Mesenchymal stem cell (in vitro differentiated cells and primary cell): ENCODE data around the gene PLXNB2.

Source experiments
- DNase-seq: peaks from one replicate; pipeline ENCODE4 v3.0.0-alpha.2; 2013
- H2AFZ ChIP-seq: one replicate; pipeline ENCODE4 v1.6.1; 2013; ENCODE audit warnings: low read depth, mild to moderate bottlenecking, control low read depth, inconsistent platforms, low read length, moderate library complexity
- H2AK5ac ChIP-seq: 2 replicates; pipeline ENCODE4 v1.6.1; 2013; ENCODE audit warnings: low read length, moderate library complexity, mild to moderate bottlenecking, inconsistent platforms; ENCODE audit not compliant: severe bottlenecking
- H2BK120ac ChIP-seq: one replicate; pipeline ENCODE4 v1.6.1; 2013; ENCODE audit warnings: low read depth, mild to moderate bottlenecking, inconsistent platforms, low read length, moderate library complexity
- H2BK12ac ChIP-seq, 2 experiments: one replicate each; pipeline ENCODE4 v1.6.1; 2013; ENCODE audit warnings: inconsistent platforms in 2 of 2, low read length in 2 of 2, mild to moderate bottlenecking in 2 of 2, moderate library complexity in 2 of 2, control low read depth in 1 of 2
- H2BK15ac ChIP-seq: one replicate; pipeline ENCODE4 v1.6.1; 2013; ENCODE audit warnings: mild to moderate bottlenecking, low read depth, inconsistent platforms; ENCODE audit not compliant: poor library complexity, severe bottlenecking
- H2BK5ac ChIP-seq: 2 replicates; pipeline ENCODE4 v1.6.1; 2013; ENCODE audit warnings: low read depth, mild to moderate bottlenecking, low read length, control low read depth, inconsistent platforms; ENCODE audit not compliant: poor library complexity, severe bottlenecking
- H3K14ac ChIP-seq, 2 experiments: one replicate each; pipeline ENCODE4 v1.6.1; 2013; ENCODE audit warnings: inconsistent platforms in 2 of 2, low read length in 2 of 2, control low read depth in 1 of 2, mild to moderate bottlenecking in 1 of 2, moderate library complexity in 1 of 2
- H3K18ac ChIP-seq, 2 experiments: one replicate each; pipeline ENCODE4 v1.6.1; 2013; ENCODE audit warnings: inconsistent platforms in 2 of 2, low read length in 2 of 2, control low read depth in 1 of 2, low read depth in 1 of 2, mild to moderate bottlenecking in 1 of 2
- H3K23ac ChIP-seq, 2 experiments: one replicate each; pipeline ENCODE4 v1.6.1; 2013; ENCODE audit warnings: inconsistent platforms in 2 of 2, low read length in 2 of 2, mild to moderate bottlenecking in 2 of 2, moderate library complexity in 2 of 2, control low read depth in 1 of 2
- H3K27ac ChIP-seq: 2 replicates; pipeline ENCODE4 v1.5.1; 2013; ENCODE audit warnings: mild to moderate bottlenecking, moderate library complexity, low read length, control low read depth, inconsistent platforms; ENCODE audit not compliant: poor library complexity, severe bottlenecking
- H3K27me3 ChIP-seq, 2 experiments: 2 replicates each; pipeline versions ENCODE4 v1.6.1 to v1.7.0; 2013; ENCODE audit warnings: low read length in 2 of 2, mild to moderate bottlenecking in 2 of 2, moderate library complexity in 2 of 2, control low read depth in 1 of 2, inconsistent platforms in 1 of 2; ENCODE audit not compliant: control insufficient read depth in 1 of 2, insufficient read depth in 1 of 2
- H3K36me3 ChIP-seq, 2 experiments: 2 replicates each; pipeline versions ENCODE4 v1.6.1 to v1.7.0; 2013; ENCODE audit warnings: low read length in 2 of 2, control low read depth in 1 of 2, inconsistent platforms in 1 of 2, low read depth in 1 of 2, mild to moderate bottlenecking in 1 of 2; ENCODE audit not compliant: insufficient read depth in 2 of 2, control insufficient read depth in 1 of 2
- H3K4ac ChIP-seq, 2 experiments: one replicate each; pipeline ENCODE4 v1.6.1; 2013; ENCODE audit warnings: inconsistent platforms in 2 of 2, low read length in 2 of 2, mild to moderate bottlenecking in 2 of 2, moderate library complexity in 2 of 2, control low read depth in 1 of 2, low read depth in 1 of 2
- H3K4me1 ChIP-seq: 2 replicates; pipeline ENCODE4 v1.6.1; 2013; ENCODE audit warnings: low read depth, low read length, control low read depth; ENCODE audit not compliant: control insufficient read depth, insufficient read depth
- H3K4me2 ChIP-seq: 2 replicates; pipeline ENCODE4 v1.6.1; 2013; ENCODE audit warnings: low read length, mild to moderate bottlenecking, inconsistent platforms; ENCODE audit not compliant: poor library complexity, severe bottlenecking
- H3K4me3 ChIP-seq, 2 experiments: 2 replicates each; pipeline versions ENCODE4 v1.5.1 to v1.7.0; 2013; ENCODE audit warnings: low read length in 2 of 2, mild to moderate bottlenecking in 2 of 2, control low read depth in 1 of 2, low read depth in 1 of 2; ENCODE audit not compliant: insufficient read depth in 1 of 2
- H3K79me1 ChIP-seq: replicated peaks from 2 replicates; pipeline ENCODE4 v1.6.1; 2013; ENCODE audit warnings: mild to moderate bottlenecking, control low read depth, low read length, inconsistent platforms; ENCODE audit not compliant: poor library complexity, severe bottlenecking
- H3K9ac ChIP-seq: 2 replicates; pipeline ENCODE4 v1.7.0; 2013; ENCODE audit warnings: mild to moderate bottlenecking, low read length, moderate library complexity
- H3K9me3 ChIP-seq: 2 replicates; pipeline ENCODE4 v1.7.0; 2013; ENCODE audit warnings: mild to moderate bottlenecking, low read length; ENCODE audit not compliant: control insufficient read depth
- H4K8ac ChIP-seq: one replicate; pipeline ENCODE4 v1.6.1; 2013; ENCODE audit warnings: inconsistent platforms, mild to moderate bottlenecking, low read length, moderate library complexity
- H4K91ac ChIP-seq: one replicate; pipeline ENCODE4 v1.6.1; 2013; ENCODE audit warnings: mild to moderate bottlenecking, low read length, inconsistent platforms
- WGBS: methylation state at CpG from one replicate; pipeline ENCODE4 v1.1.7; 2013; ENCODE audit warnings: mixed read lengths; 5-methylcytosine and 5-hydroxymethylcytosine counted together

Gene PLXNB2

GRCh38 chr22:50309601-50309991 is 2.1 kb upstream of the PLXNB2 start:
- WGBS = 87% methylated on average over 7 of the region's 7 CpGs

DNA sequence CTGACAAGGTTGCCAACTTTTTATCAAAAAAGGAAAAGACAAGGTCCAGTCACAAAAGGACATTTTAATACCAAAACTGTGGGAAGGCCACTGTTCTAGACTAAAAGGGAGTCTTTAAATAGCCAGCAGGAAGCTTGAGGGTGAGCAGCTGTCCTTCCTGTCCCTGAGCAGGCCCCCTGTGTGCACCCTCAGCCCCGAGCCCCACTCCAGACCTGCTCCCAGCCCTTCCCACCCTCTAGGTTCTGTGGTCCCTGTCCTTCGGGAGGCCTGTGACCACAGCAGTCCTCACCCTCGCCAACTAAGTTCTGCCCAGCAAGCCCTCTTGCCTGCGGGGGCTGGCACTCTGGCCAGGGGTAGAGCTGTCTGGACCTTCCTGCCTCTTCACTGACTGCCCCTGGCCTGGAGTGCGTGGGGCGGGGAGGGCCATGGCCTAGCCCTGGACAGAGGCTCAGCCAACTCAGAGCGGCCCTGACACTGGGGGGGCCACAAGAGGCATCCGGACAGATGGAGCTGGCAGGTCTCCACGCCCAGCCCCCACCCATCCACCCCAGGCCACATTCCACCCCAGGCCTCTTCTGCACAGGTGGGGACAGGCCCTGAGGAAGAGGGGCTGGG is 1.6 kb upstream of the PLXNB2 start:
- Histone ChIP-seq H3K23ac (no peak overlapping the region), H4K8ac (peak overlapping the region; percentile 87), H2AK5ac (peak overlapping the region; percentile 55), H3K4ac (peak overlapping the region; percentile 95), H2BK15ac (peak overlapping the region; percentile 73), H4K91ac (peak overlapping the region; percentile 98), H3K9me3 (no peaks in the 10 kb centered on the region), H3K4me2 (no peak overlapping the region), H3K27me3 (no peaks in the 10 kb centered on the region), H2BK120ac (peak overlapping the region; percentile 96), H3K79me1 (no peaks in the 10 kb centered on the region), H2BK12ac (peak overlapping the region; percentile 70 to 76), H3K14ac (peak overlapping the region in 1 of 2 experiments; percentile 50), H3K18ac (peak overlapping the region; percentile 92 to 96), H2AFZ (no peak overlapping the region), H3K36me3 (peaks cover 0 to 20% of the 10 kb centered on the region in 2 experiments), H3K27ac (peak overlapping the region; percentile 81), H3K4me1 (peaks cover 42% of the 10 kb centered on the region), H2BK5ac (no peak overlapping the region), H3K4me3 (no peak overlapping the region), H3K9ac (peak overlapping the region; percentile 53)
- WGBS = 68% methylated on average over 9 of the region's 9 CpGs
- DNase-seq = peak; percentile 43

More at GRCh38 chr22:50309601-50309991, 2.1 kb upstream of the PLXNB2 start:
- H3K14ac ChIP-seq = no peak overlapping the region
- H2BK12ac ChIP-seq = peak overlapping the region; percentile 70 to 76
- H3K79me1 ChIP-seq = no peaks in the 10 kb centered on the region
- no peak overlapping the region for H3K9ac ChIP-seq
- no peak overlapping the region for H3K23ac ChIP-seq
- no peaks in the 10 kb centered on the region for H3K9me3 ChIP-seq
- H3K4ac ChIP-seq = peak overlapping the region; percentile 95
- H3K36me3 ChIP-seq = peaks cover 0 to 19% of the 10 kb centered on the region in 2 experiments
- H3K4me2 ChIP-seq = no peak overlapping the region
- no peak for DNase-seq
- no peak overlapping the region for H2AFZ ChIP-seq
- H2AK5ac ChIP-seq = no peak overlapping the region
- H2BK120ac ChIP-seq = no peak overlapping the region
- H4K91ac ChIP-seq = peak overlapping the region; percentile 98
- H2BK15ac ChIP-seq = peak overlapping the region; percentile 78
- no peak overlapping the region for H3K27ac ChIP-seq
- peaks cover 42% of the 10 kb centered on the region for H3K4me1 ChIP-seq
- no peak overlapping the region for H3K4me3 ChIP-seq
- H4K8ac ChIP-seq = peak overlapping the region; percentile 27
- H2BK5ac ChIP-seq = no peak overlapping the region
- no peaks in the 10 kb centered on the region for H3K27me3 ChIP-seq
- peak overlapping the region; percentile 92 to 96 for H3K18ac ChIP-seq

GRCh38 chr22:50308597-50308935 is 1.1 kb upstream of the PLXNB2 start:
- no peak overlapping the region for H2BK5ac ChIP-seq

GRCh38 chr22:50307890-50308596 is 597 bp upstream of the PLXNB2 start:
- Histone ChIP-seq H3K4me3 (no peak overlapping the region), H2BK120ac (peak overlapping the region; percentile 80), H3K14ac (peak overlapping the region in 1 of 2 experiments; percentile 96), H3K9me3 (no peaks in the 10 kb centered on the region), H2AK5ac (peak overlapping the region; percentile 92), H2AFZ (no peak overlapping the region), H2BK12ac (peak overlapping the region; percentile 98 to 100), H3K27ac (peak overlapping the region; percentile 81), H2BK5ac (peak overlapping the region; percentile 22), H3K27me3 (no peaks in the 10 kb centered on the region), H3K36me3 (peaks cover 0 to 31% of the 10 kb centered on the region in 2 experiments), H3K79me1 (no peaks in the 10 kb centered on the region), H3K4me1 (peaks cover 51% of the 10 kb centered on the region), H3K18ac (peak overlapping the region; percentile 99), H3K23ac (peak overlapping the region in 1 of 2 experiments; percentile 37), H4K91ac (peak overlapping the region; percentile 99), H2BK15ac (peak overlapping the region; percentile 82), H4K8ac (peak overlapping the region; percentile 90), H3K4ac (peak overlapping the region; percentile 96 to 99), H3K4me2 (peak overlapping the region; percentile 25), H3K9ac (peak overlapping the region; percentile 53)
- no peak for DNase-seq
- 78% methylated on average over 15 of the region's 19 CpGs for WGBS

More at GRCh38 chr22:50308597-50308935, 1.1 kb upstream of the PLXNB2 start:
- Histone ChIP-seq H3K9me3 (no peaks in the 10 kb centered on the region), H3K79me1 (no peaks in the 10 kb centered on the region), H4K8ac (peak overlapping the region; percentile 90), H3K4me2 (no peak overlapping the region), H3K4ac (peak overlapping the region; percentile 95 to 96), H2BK15ac (no peak overlapping the region), H2BK120ac (peak overlapping the region; percentile 96), H3K27ac (peak overlapping the region; percentile 81), H3K27me3 (no peaks in the 10 kb centered on the region), H2AK5ac (peak overlapping the region; percentile 92), H4K91ac (peak overlapping the region; percentile 70), H2AFZ (no peak overlapping the region), H2BK12ac (peak overlapping the region; percentile 98 to 100), H3K14ac (no peak overlapping the region), H3K23ac (no peak overlapping the region), H3K36me3 (peaks cover 0 to 26% of the 10 kb centered on the region in 2 experiments), H3K4me3 (no peak overlapping the region), H3K18ac (peak overlapping the region; percentile 96 to 99), H3K4me1 (peaks cover 46% of the 10 kb centered on the region), H3K9ac (peak overlapping the region; percentile 53)
- WGBS = 5% methylated on average over 7 of the region's 7 CpGs
- DNase-seq = peak; percentile 86
